HG02763 (cell line): ENCODE results near the gene FAM3C.
"Not testable (repeated sequence)": the region's sequence is repeated elsewhere in the genome, so short reads cannot be mapped to it uniquely, and the experiment has no call there.

Experiments
- ATAC-seq: cut with Tn5 transposase; IDR thresholded peaks from one replicate; pipeline ENCODE4 v1.9.1; 2021; ENCODE audit warnings: mild to moderate bottlenecking, moderate library complexity; ENCODE audit not compliant: unreplicated experiment

The FAM3C gene

GRCh38 chr7:121334376-121334775 is 61.7 kb downstream of the FAM3C start:
- ATAC-seq: no peak

- ATAC-seq: no peak
Measured at GRCh38 chr7:121331574-121331973, 64.5 kb downstream of the FAM3C start.

GRCh38 chr7:121331048-121331447 is 65.1 kb downstream of the FAM3C start:
- no peak for ATAC-seq

- no peak for ATAC-seq
Measured at GRCh38 chr7:121330053-121330833, 65.9 kb downstream of the FAM3C start.

GRCh38 chr7:121329191-121330052 is 66.7 kb downstream of the FAM3C start:
- ATAC-seq: peak; percentile 48

- ATAC-seq: no peak
Measured at GRCh38 chr7:121328508-121329190, 67.5 kb downstream of the FAM3C start, which contains the start of gene WNT16. Gene WNT16, plus strand, starts transcription at chr7:121329000. Its CDS starts 293 bp downstream, at chr7:121329293.

GRCh38 chr7:121327671-121328070 is 68.4 kb downstream of the FAM3C start:
- ATAC-seq: no peak

- ATAC-seq: no peak
Measured at GRCh38 chr7:121323515-121324302, 72.4 kb downstream of the FAM3C start.

- ATAC-seq: no peak
Measured at GRCh38 chr7:121322460-121322859, 73.6 kb downstream of the FAM3C start.

- not testable (repeated sequence) for ATAC-seq
Measured at GRCh38 chr7:121315170-121315569, 80.9 kb downstream of the FAM3C start.

GRCh38 chr7:121313793-121314676 is 82.1 kb downstream of the FAM3C start:
- ATAC-seq: peak; percentile 86

GRCh38 chr7:121313220-121313792 is 82.8 kb downstream of the FAM3C start:
- ATAC-seq: no peak

- ATAC-seq: no peak
Measured at GRCh38 chr7:121307021-121307574, 89.0 kb downstream of the FAM3C start.

GRCh38 chr7:121306565-121306964 is 89.5 kb downstream of the FAM3C start:
- ATAC-seq: no peak

- ATAC-seq: no peak
Measured at GRCh38 chr7:121305109-121305508, 91.0 kb downstream of the FAM3C start.

- no peak for ATAC-seq
Measured at GRCh38 chr7:121304102-121304658, 91.9 kb downstream of the FAM3C start.

- no peak for ATAC-seq
Measured at GRCh38 chr7:121303422-121304101, 92.5 kb downstream of the FAM3C start.

- peak; percentile 86 for ATAC-seq
Measured at GRCh38 chr7:121302214-121302745, 93.8 kb downstream of the FAM3C start.
